NT2/D1 (cell line): Measurements from ENCODE around the gene TRIM61.
"Not testable (repeated sequence)": the region's sequence is repeated elsewhere in the genome, so short reads cannot be mapped to it uniquely, and the experiment has no call there.

Experiments
- DNase-seq: peaks from one replicate; pipeline ENCODE4 v3.0.0-alpha.2; 2011; ENCODE audit warnings: low read depth, low spot score
- H3K27me3 ChIP-seq: 2 replicates; pipeline ENCODE4 v1.6.0; 2011; ENCODE audit warnings: mild to moderate bottlenecking; ENCODE audit not compliant: insufficient read length, insufficient read depth
- H3K36me3 ChIP-seq: 2 replicates; pipeline ENCODE4 v1.6.1; 2011; ENCODE audit warnings: mild to moderate bottlenecking, low read length, mixed read lengths; ENCODE audit not compliant: insufficient read depth, insufficient read length
- H3K4me1 ChIP-seq: 2 replicates; pipeline ENCODE4 v1.5.1; 2011; ENCODE audit not compliant: insufficient read depth, insufficient read length
- H3K4me3 ChIP-seq: 2 replicates; pipeline ENCODE4 v1.5.1; 2011; ENCODE audit warnings: low read depth; ENCODE audit not compliant: insufficient read length
- H3K9ac ChIP-seq: 2 replicates; pipeline ENCODE4 v1.6.0; 2011; ENCODE audit warnings: low read depth; ENCODE audit not compliant: insufficient read length
- H3K9me3 ChIP-seq: 2 replicates; pipeline ENCODE4 v1.5.1; 2011; ENCODE audit warnings: mild to moderate bottlenecking, low read length; ENCODE audit not compliant: insufficient read depth
- SUZ12 ChIP-seq: IDR thresholded peaks from 2 replicates; pipeline ENCODE4 v1.6.1; 2011; ENCODE audit not compliant: insufficient read length, insufficient read depth; ENCODE audit errors: extremely low read depth
- YY1 ChIP-seq: IDR thresholded peaks from 2 replicates; pipeline ENCODE4 v1.6.1; 2011; ENCODE audit not compliant: insufficient read length, insufficient read depth
- ZNF274 ChIP-seq: IDR thresholded peaks from 2 replicates; pipeline ENCODE4 v1.6.1; 2011; ENCODE audit warnings: mild to moderate bottlenecking, low read depth, low read length

The TRIM61 gene

DNA sequence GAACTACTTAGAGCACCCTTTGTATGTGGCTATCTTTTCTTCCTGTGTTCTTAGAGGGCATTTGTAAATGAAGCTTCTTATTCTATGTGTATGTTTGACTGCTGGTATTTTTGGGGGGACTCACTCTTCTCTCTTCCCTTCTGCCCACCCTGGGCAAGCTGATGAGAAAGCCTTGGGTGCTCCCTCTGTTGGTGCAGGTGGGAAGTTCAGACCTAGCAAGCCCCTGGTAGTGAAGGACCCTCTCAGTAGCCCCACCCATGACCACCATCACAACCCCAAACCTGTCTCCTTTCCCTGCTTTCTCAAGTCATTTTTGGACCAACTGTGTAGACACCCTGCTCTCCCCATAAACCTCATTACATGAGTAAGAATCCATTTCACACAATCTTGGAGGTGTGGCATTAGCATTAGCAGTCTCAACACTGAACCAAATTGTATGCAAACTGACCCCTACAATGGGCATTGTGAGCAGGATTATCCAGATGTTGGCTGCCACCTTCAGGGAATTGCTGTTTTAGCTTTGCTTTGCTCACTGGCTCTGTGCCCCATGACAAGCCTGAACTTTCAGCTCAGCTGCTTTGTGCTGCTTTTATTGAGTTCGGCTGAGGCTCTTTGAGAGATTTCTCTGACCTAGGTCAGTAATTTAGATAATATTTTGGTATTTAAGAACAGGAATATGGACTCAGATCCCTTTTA, 27.9 kb downstream of the TRIM61 start:
- Histone ChIP-seq H3K9me3 (no peaks in the 10 kb centered on the region), H3K4me3 (no peak overlapping the region), H3K27me3 (no peaks in the 10 kb centered on the region), H3K4me1 (no peaks in the 10 kb centered on the region), H3K9ac (no peak overlapping the region), H3K36me3 (no peaks in the 10 kb centered on the region)
- DNase-seq: no peak
- TF ChIP-seq ZNF274 (no peak), SUZ12 (no peak), YY1 (no peak)

DNA sequence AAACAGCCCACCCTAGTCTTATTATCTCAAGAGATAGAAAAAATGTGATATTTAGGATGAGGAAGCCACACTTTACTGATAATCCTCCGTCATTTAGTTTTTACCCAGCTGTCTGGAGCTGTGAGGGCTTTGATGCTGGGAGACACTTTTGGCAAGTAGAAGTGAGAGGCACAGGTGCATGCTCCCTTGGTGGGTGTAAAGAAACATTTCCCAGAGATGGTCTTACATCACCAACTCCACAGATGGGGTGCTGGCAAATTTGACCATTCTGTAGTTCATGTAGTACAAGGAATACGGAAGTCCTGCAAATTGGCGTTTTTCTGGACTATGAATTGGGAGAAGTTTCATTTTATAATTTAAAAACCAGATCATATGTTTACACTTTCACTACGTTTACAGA, 28.5 kb downstream of the TRIM61 start:
- Histone ChIP-seq H3K4me3 (no peak overlapping the region), H3K9ac (no peak overlapping the region), H3K27me3 (no peaks in the 10 kb centered on the region), H3K36me3 (no peaks in the 10 kb centered on the region), H3K4me1 (no peaks in the 10 kb centered on the region), H3K9me3 (no peaks in the 10 kb centered on the region)
- DNase-seq: no peak
- TF ChIP-seq ZNF274 (no peak), SUZ12 (no peak), YY1 (no peak)

DNA sequence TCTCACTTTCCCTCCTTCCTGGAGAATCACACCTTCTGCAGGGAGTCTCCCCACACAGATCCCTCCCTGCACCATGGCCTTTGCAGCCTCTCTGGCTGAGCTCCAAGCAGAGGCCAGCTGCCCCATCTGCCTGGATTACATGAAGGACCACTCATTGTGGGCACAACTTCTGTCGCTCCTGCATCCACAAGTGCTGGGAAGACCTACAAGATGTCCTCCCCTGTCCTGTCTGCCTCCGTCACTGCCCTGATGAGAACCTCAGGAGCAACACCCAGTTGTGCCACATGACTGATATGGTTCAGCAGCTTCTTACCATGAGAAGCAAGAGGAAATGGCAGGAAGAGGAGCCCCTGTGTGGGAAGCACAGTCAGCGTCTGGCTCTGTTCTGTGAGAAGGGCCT, 29.5 kb downstream of the TRIM61 start:
- not testable (repeated sequence) for H3K9me3 ChIP-seq, DNase-seq, H3K9ac ChIP-seq, H3K4me1 ChIP-seq, H3K4me3 ChIP-seq, H3K36me3 ChIP-seq, H3K27me3 ChIP-seq

DNA sequence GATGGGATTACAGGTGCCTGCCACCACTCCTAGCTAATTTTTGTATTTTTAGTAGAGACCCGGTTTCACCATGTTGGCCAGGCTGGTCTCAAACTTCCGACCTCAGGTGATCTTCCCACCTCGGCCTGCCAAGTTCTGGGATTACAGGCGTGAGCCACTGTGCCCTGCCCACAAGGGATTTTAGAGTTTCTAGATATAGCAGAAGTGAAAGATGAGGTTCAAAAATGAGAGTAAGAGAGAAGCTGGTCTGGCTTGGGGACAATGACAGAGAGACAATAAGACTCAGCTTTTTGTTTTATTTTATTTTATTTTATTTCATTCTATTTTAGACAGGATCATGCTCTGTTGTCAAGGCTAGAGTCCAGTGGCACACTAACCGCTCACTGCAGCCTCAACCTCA, 30.6 kb downstream of the TRIM61 start:
- Histone ChIP-seq H3K36me3 (no peaks in the 10 kb centered on the region), H3K27me3 (no peaks in the 10 kb centered on the region), H3K9ac (no peak overlapping the region), H3K4me3 (no peak overlapping the region), H3K9me3 (no peaks in the 10 kb centered on the region), H3K4me1 (no peaks in the 10 kb centered on the region)
- no peak for DNase-seq
- TF ChIP-seq ZNF274 (no peak), YY1 (no peak), SUZ12 (no peak)

DNA sequence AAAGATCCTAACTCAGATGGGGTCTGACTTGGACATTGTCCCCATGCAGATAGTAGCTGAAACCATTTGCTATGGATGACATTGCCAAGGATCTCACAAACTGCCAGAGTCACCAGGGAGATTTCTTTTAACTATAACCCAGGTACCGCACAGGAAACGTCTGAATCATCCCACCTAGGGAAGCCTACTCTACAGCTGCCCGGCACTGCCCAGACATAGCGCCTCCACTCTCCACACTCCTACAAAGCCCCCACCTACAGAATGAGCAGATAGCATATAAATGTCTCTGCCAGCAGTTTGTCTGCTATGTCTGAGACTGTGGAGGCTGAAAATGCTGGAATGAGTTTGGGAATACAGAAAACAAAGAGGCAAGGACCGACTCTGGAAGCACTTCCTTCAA, 32.3 kb downstream of the TRIM61 start:
- TF ChIP-seq YY1: no peak
- TF ChIP-seq ZNF274: no peak
- no peak for TF ChIP-seq SUZ12
- Histone ChIP-seq H3K9ac (no peak overlapping the region), H3K4me3 (no peak overlapping the region), H3K36me3 (no peaks in the 10 kb centered on the region), H3K9me3 (no peaks in the 10 kb centered on the region), H3K4me1 (no peaks in the 10 kb centered on the region), H3K27me3 (no peaks in the 10 kb centered on the region)
- no peak for DNase-seq

DNA sequence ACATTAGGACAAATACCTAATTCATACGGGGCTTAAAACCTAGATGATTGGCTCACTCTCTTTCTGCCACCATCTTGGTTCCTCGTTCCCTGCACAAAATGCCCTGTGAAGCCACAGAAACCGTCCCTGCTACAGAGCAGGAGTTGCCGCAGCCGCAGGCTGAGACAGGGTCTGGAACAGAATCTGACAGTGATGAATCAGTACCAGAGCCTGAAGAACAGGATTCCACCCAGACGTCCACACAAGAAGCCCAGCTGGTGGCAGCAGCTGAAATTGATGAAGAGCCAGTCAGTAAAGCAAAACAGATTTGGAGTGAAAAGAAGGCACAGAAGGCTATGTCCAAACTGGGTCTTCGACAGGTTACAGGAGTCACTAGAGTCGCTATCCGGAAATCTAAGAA, 34.3 kb downstream of the TRIM61 start:
- H3K9ac ChIP-seq: no peak overlapping the region
- no peak for TF ChIP-seq ZNF274
- no peak for TF ChIP-seq YY1
- no peak for TF ChIP-seq SUZ12
- no peaks in the 10 kb centered on the region for H3K9me3 ChIP-seq
- H3K4me1 ChIP-seq: no peaks in the 10 kb centered on the region
- H3K4me3 ChIP-seq: no peak overlapping the region
- H3K27me3 ChIP-seq: no peaks in the 10 kb centered on the region
- H3K36me3 ChIP-seq: no peaks in the 10 kb centered on the region
- no peak for DNase-seq

DNA sequence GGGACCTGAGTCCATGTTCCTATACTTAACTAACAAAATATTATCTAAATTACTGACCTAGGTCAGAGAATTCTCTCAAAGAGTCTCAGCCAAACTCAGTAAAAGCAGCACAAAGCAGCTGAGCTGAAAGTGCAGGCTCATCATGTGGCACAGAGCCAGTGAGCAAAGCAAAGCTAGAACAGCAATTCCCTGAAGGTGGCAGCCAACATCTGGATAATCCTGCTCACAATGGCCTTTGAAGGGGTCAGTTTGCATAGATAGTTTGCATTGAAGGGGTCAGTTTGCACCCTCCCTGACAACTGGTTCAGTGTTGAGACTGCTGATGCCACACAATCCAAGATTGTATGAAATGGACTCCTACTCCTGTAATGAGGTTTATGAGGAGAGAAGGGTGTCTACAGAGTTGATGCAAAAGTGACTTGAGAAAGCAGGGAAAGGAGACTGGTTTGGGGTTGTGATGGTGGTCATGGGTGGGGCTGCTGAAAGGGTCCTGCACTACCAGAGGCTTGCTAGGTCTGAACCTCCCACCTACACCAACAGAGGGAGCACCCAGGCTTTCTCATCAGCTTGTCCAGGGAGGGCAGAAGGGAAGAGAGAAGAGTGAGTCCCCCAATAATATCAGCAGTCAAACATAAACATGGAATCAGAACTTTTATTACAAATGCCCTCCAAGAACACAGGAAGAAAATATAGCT, 39.7 kb downstream of the TRIM61 start:
- Histone ChIP-seq H3K4me1 (no peaks in the 10 kb centered on the region), H3K9me3 (no peaks in the 10 kb centered on the region), H3K4me3 (no peak overlapping the region), H3K9ac (no peak overlapping the region), H3K27me3 (no peaks in the 10 kb centered on the region), H3K36me3 (no peaks in the 10 kb centered on the region)
- TF ChIP-seq ZNF274 (no peak), YY1 (no peak), SUZ12 (no peak)
- DNase-seq: no peak

DNA sequence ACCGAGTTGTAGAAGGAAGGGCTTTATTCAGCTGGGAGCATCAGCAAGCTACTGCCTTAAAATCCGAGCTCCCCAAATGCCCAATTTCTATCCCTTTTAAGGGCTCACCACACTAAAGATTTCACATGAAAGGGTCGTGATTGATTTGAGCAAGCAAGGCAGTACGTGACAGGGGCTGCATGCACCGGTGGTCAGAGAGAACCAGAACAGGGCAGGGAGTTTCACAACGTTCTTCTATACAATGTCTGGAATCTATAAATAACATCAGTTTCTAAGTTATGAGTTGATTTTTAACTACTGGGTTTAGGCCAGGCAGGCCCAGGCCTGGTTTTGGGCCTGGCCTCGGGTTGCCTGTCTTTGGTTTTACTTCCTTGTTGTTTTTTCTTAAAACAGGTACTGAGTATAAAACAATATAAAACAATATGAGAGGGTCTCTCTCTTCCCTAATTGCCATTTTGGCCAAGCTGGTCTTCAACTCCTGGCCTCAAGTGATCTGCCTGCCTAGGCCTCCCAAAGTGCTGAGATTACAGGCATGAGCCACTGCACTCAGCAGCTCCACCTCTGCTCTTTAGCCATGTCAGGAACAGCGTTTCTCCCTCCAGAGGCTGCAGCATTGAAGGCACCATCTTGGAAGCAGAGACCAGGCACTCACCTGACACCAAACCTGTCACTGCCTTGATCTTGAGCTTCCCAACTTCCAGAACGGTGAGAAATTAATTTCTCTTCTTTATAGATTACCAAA, 41.4 kb downstream of the TRIM61 start:
- H3K4me1 ChIP-seq, H3K9me3 ChIP-seq, DNase-seq, H3K9ac ChIP-seq, H3K4me3 ChIP-seq, H3K36me3 ChIP-seq, H3K27me3 ChIP-seq: not testable (repeated sequence)
